ENCODE results near the gene CDKN1A.

DNA sequence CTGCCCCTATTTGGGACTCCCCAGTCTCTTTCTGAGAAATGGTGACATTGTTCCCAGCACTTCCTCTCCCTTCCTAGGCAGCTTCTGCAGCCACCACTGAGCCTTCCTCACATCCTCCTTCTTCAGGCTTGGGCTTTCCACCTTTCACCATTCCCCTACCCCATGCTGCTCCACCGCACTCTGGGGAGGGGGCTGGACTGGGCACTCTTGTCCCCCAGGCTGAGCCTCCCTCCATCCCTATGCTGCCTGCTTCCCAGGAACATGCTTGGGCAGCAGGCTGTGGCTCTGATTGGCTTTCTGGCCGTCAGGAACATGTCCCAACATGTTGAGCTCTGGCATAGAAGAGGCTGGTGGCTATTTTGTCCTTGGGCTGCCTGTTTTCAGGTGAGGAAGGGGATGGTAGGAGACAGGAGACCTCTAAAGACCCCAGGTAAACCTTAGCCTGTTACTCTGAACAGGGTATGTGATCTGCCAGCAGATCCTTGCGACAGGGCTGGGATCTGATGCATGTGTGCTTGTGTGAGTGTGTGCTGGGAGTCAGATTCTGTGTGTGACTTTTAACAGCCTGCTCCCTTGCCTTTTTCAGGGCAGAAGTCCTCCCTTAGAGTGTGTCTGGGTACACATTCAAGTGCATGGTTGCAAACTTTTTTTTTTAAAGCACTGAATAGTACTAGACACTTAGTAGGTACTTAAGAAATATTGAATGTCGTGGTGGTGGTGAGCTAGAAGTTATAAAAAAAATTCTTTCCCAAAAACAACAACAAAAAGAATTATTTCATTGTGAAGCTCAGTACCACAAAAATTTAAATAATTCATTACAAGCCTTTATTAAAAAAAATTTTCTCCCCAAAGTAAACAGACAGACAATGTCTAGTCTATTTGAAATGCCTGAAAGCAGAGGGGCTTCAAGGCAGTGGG lies 2.1 kb upstream of the CDKN1A start:
- TF ChIP-seq, protein P1, sequence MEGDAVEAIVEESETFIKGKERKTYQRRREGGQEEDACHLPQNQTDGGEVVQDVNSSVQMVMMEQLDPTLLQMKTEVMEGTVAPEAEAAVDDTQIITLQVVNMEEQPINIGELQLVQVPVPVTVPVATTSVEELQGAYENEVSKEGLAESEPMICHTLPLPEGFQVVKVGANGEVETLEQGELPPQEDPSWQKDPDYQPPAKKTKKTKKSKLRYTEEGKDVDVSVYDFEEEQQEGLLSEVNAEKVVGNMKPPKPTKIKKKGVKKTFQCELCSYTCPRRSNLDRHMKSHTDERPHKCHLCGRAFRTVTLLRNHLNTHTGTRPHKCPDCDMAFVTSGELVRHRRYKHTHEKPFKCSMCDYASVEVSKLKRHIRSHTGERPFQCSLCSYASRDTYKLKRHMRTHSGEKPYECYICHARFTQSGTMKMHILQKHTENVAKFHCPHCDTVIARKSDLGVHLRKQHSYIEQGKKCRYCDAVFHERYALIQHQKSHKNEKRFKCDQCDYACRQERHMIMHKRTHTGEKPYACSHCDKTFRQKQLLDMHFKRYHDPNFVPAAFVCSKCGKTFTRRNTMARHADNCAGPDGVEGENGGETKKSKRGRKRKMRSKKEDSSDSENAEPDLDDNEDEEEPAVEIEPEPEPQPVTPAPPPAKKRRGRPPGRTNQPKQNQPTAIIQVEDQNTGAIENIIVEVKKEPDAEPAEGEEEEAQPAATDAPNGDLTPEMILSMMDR (IDR thresholded peaks at IDR 0.05; ENCODE audit: low read depth, low read length): no peak
- TF ChIP-seq, protein P2, sequence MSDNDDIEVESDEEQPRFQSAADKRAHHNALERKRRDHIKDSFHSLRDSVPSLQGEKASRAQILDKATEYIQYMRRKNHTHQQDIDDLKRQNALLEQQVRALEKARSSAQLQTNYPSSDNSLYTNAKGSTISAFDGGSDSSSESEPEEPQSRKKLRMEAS (IDR thresholded peaks at IDR 0.05; ENCODE audit: low read depth, low read length): no peak
